Ovary (tissue), 3 donors: ENCODE results near the gene DISP1.

ENCODE experiments used
- CTCF ChIP-seq, 3 donors: fragments of 450-650 bp in 2 of 3; fragments of 200-600 bp in 1 of 3; IDR thresholded peaks; one replicate each; pipeline versions ENCODE4 v1.5.1 to v1.8.0; 2016 to 2022; ENCODE audit warnings: antibody characterized with exemption in 3 of 3, mild to moderate bottlenecking in 1 of 3
- EP300 ChIP-seq: sonication (generic); formaldehyde crosslinking; IDR thresholded peaks from one replicate; pipeline ENCODE4 v1.6.1; 2017; ENCODE audit warnings: antibody characterized with exemption
- POLR2A ChIP-seq: fragments of 450-650 bp; IDR thresholded peaks from one replicate; pipeline ENCODE4 v1.6.1; 2017; ENCODE audit warnings: antibody characterized with exemption, mild to moderate bottlenecking, moderate library complexity
- donor health status: DM: no; HTN: no; CAD: no.

GRCh38 chr1:222772996-222773379 is 41.9 kb upstream of the DISP1 start:
- TF ChIP-seq CTCF (IDR thresholded peaks at IDR 0.05) (no peak), POLR2A (no peak), EP300 (no peak)
